Activated naive CD8-positive, alpha-beta T cell (primary cell): ENCODE data around the gene DGKD.

Experiments
- H3K27ac Mint-ChIP-seq: one replicate; pipeline ENCODE4 v1.8.0; 2021; ENCODE audit warnings: mixed read lengths
- H3K27me3 Mint-ChIP-seq: one replicate; pipeline ENCODE4 v1.8.0; 2021; ENCODE audit warnings: mixed read lengths
- H3K36me3 Mint-ChIP-seq: one replicate; pipeline ENCODE4 v1.8.0; 2021; ENCODE audit warnings: mixed read lengths
- H3K4me1 Mint-ChIP-seq: one replicate; pipeline ENCODE4 v1.8.0; 2021; ENCODE audit warnings: low read depth, mixed read lengths
- H3K4me3 Mint-ChIP-seq: one replicate; pipeline ENCODE4 v1.8.0; 2021; ENCODE audit warnings: mild to moderate bottlenecking, mixed read lengths
- H3K9me3 Mint-ChIP-seq: one replicate; pipeline ENCODE4 v1.8.0; 2021; ENCODE audit warnings: low read depth, mixed read lengths

The DGKD gene

GRCh38 chr2:233353769-233354499 is at the start of gene DGKD:
Gene DGKD (plus strand): TSS chr2:233354494. CDS start chr2:233354519, 25 bp downstream.
- Mint-ChIP-seq H3K27ac (peak within 1 kb of the TSS; percentile 91), H3K9me3 (no peaks in the 10 kb centered on the region), H3K4me3 (peak within 1 kb of the TSS; percentile 96), H3K4me1 (peaks cover 73% of the 10 kb centered on the region), H3K36me3 (peaks cover 18% of the 10 kb centered on the region), H3K27me3 (no peaks in the 10 kb centered on the region)

DNA sequence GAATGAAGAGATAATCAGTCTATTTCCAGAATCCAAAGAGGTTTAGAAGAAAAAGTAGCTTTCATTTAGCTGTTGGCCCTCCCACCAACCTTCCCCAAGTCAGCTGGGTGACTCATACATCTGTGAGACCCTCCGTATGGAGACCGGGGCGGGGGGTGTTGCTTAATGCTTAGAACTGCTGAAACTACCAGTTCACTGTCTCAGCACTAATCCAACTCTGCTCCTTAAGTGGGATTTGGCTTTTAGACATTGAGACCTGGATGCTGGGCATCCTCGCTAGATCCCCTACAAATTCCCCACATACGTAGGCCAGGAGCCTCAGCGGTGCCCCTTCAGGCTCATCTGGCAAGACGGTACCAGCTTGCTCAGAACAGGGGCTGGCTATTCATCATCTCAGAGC is 46.7 kb upstream of the DGKD start, which contains the start of gene SAG:
Gene SAG (plus strand): TSS at position 252 of the 400 bp plus-strand sequence. CDS start 1,374 bp downstream, outside the sequence.
- no peaks in the 10 kb centered on the region for H3K27me3 Mint-ChIP-seq
- no peaks in the 10 kb centered on the region for H3K9me3 Mint-ChIP-seq
- H3K36me3 Mint-ChIP-seq = no peaks in the 10 kb centered on the region
- no peak within 1 kb of the TSS for H3K4me3 Mint-ChIP-seq
- peaks cover 3% of the 10 kb centered on the region for H3K4me1 Mint-ChIP-seq
- no peak within 1 kb of the TSS for H3K27ac Mint-ChIP-seq

GRCh38 chr2:233311241-233311926 is 42.9 kb upstream of the DGKD start:
- Mint-ChIP-seq H3K4me1 (peaks cover 5% of the 10 kb centered on the region), H3K9me3 (no peaks in the 10 kb centered on the region), H3K27me3 (no peaks in the 10 kb centered on the region), H3K36me3 (no peaks in the 10 kb centered on the region), H3K4me3 (no peak overlapping the region), H3K27ac (no peak overlapping the region)

DNA sequence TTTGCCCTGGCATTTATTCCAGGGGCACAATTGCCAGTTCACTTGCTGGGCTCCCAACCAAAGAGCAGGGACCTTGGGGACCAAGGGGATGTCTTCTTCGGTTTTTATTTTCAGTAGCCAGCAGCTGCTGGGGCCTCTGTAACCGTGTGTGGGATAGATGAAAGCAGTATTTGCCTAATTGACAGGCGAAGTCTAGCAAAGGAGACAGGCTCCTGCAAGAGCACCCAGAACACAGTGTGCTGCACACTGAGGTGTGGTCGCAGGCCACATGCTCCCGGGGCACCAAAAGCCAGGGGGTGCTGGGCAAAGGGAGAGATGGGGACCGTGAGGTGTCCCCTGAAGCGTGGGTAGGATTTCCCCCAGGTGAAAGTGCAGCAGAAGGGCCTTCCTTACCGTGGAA is 41.4 kb upstream of the DGKD start:
- H3K27ac Mint-ChIP-seq = no peak overlapping the region
- H3K4me3 Mint-ChIP-seq = no peak overlapping the region
- H3K4me1 Mint-ChIP-seq = peaks cover 5% of the 10 kb centered on the region
- no peaks in the 10 kb centered on the region for H3K36me3 Mint-ChIP-seq
- no peaks in the 10 kb centered on the region for H3K27me3 Mint-ChIP-seq
- no peaks in the 10 kb centered on the region for H3K9me3 Mint-ChIP-seq

GRCh38 chr2:233314180-233314925 is 39.9 kb upstream of the DGKD start:
- H3K27me3 Mint-ChIP-seq = no peaks in the 10 kb centered on the region
- peaks cover 5% of the 10 kb centered on the region for H3K4me1 Mint-ChIP-seq
- no peaks in the 10 kb centered on the region for H3K9me3 Mint-ChIP-seq
- H3K4me3 Mint-ChIP-seq = no peak overlapping the region
- H3K36me3 Mint-ChIP-seq = no peaks in the 10 kb centered on the region
- no peak overlapping the region for H3K27ac Mint-ChIP-seq

GRCh38 chr2:233317196-233317943 is 36.9 kb upstream of the DGKD start:
- no peaks in the 10 kb centered on the region for H3K27me3 Mint-ChIP-seq
- peaks cover 2% of the 10 kb centered on the region for H3K4me1 Mint-ChIP-seq

DNA sequence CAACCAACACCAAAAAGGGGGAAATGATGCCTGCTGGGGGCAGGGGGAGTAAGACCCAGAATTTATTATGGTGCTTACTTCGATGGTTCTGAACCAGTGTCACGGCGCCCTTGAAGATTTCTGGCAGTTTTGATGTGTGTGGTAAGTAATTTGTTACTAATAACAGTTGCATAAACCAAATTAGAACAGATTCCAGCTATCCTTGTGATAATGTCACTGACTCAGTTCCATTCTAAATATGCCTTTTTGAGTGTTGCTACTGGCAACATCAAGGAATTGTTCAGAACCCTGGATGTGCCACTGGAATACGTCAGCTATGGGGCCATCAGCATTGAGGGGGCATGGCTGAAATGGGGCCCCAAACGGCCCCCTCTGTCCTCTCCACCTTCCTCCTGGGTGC is 35.0 kb upstream of the DGKD start:
- H3K9me3 Mint-ChIP-seq = no peaks in the 10 kb centered on the region
- H3K4me3 Mint-ChIP-seq = no peak overlapping the region
- H3K36me3 Mint-ChIP-seq = no peaks in the 10 kb centered on the region
- peaks cover 6% of the 10 kb centered on the region for H3K4me1 Mint-ChIP-seq
- H3K27me3 Mint-ChIP-seq = no peaks in the 10 kb centered on the region
- H3K27ac Mint-ChIP-seq = no peak overlapping the region

More at GRCh38 chr2:233317196-233317943, 36.9 kb upstream of the DGKD start:
- Mint-ChIP-seq H3K27ac (no peak overlapping the region), H3K4me3 (no peak overlapping the region), H3K9me3 (no peaks in the 10 kb centered on the region), H3K36me3 (no peaks in the 10 kb centered on the region)

DNA sequence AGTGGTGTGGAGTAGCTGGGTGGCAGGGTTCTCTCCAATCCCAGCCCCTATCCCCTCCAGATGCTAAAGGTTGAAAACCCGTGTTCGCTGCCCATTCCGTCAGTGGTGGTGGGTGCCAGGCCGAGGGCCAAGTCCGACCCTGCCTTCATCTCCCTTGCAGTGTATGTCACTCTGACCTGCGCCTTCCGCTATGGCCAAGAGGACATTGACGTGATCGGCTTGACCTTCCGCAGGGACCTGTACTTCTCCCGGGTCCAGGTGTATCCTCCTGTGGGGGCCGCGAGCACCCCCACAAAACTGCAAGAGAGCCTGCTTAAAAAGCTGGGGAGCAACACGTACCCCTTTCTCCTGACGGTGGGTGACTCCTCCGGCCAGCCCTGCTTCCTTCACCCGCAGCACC is 33.8 kb upstream of the DGKD start:
- H3K36me3 Mint-ChIP-seq = no peaks in the 10 kb centered on the region
- peaks cover 6% of the 10 kb centered on the region for H3K4me1 Mint-ChIP-seq
- no peak overlapping the region for H3K4me3 Mint-ChIP-seq
- no peaks in the 10 kb centered on the region for H3K27me3 Mint-ChIP-seq
- no peak overlapping the region for H3K27ac Mint-ChIP-seq
- H3K9me3 Mint-ChIP-seq = no peaks in the 10 kb centered on the region

GRCh38 chr2:233321166-233321565 is 33.1 kb upstream of the DGKD start:
- H3K27me3 Mint-ChIP-seq = no peaks in the 10 kb centered on the region
- H3K4me1 Mint-ChIP-seq = peaks cover 6% of the 10 kb centered on the region
- H3K9me3 Mint-ChIP-seq = no peaks in the 10 kb centered on the region
- H3K27ac Mint-ChIP-seq = no peak overlapping the region
- no peaks in the 10 kb centered on the region for H3K36me3 Mint-ChIP-seq
- no peak overlapping the region for H3K4me3 Mint-ChIP-seq

DNA sequence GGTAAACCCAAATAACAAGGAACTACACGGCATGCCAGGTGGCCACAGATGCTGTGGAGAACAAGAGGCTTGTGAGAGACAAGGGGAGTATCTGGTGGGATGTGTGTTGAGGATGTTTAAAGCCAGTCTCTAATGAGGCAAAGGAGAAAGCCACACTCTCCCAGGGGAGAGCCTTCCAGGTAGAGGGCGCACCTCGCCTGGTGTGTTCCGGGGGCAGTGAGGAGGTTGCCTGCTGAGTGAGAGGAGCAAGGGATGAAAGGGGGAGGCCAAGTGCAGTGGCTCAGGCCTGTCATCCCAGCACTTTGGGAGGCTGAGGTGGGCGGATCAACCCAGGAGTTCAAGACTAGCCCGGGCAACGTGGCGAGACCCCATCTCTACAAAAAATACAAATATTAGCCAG is 30.4 kb upstream of the DGKD start:
- Mint-ChIP-seq H3K4me3 (no peak overlapping the region), H3K4me1 (peaks cover 6% of the 10 kb centered on the region), H3K27me3 (no peaks in the 10 kb centered on the region), H3K36me3 (no peaks in the 10 kb centered on the region), H3K27ac (no peak overlapping the region), H3K9me3 (no peaks in the 10 kb centered on the region)

DNA sequence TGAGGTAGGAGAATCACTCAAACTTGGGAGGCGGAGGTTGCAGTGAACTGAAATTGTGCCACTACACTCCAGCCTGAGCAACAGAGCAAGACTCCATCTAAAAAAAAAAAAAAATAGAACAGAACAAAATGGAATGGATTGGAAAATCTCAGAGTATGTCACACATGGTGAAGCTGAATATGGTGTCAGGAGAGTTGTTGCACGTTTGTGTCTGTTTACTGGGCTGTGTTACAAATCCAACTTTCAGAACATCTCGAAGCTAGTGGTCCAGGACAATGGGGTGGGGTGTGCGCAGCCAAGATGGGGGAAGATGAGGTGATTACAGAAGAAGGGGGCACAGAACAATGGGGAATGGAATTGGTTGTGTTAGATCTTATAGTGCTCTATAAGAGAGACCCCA is 29.0 kb upstream of the DGKD start:
- Mint-ChIP-seq H3K9me3 (no peaks in the 10 kb centered on the region), H3K27ac (peak overlapping the region; percentile 52), H3K4me1 (peaks cover 10% of the 10 kb centered on the region), H3K36me3 (no peaks in the 10 kb centered on the region), H3K27me3 (no peaks in the 10 kb centered on the region), H3K4me3 (no peak overlapping the region)

DNA sequence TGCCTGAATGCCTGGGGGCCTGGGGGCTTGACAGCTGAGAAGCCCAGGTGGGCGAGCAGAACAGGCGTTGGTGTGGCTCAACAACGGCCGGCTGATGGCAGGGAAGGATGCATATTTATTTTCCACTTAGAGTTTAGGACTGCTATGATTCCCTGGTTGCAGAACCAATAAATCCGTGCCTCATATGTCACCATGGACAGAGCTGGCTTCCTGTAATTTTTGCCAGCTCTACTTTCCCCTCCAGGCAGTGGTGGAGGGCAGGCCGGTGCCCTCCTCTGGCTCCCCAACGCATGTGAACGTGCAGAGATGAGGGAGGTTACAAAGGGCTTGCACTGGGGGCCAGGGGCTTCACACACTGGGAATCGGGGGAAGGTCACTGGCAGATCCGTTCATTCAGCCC is 28.5 kb upstream of the DGKD start:
- Mint-ChIP-seq H3K4me1 (peaks cover 10% of the 10 kb centered on the region), H3K4me3 (no peak overlapping the region)

GRCh38 chr2:233326500-233326899 is 27.8 kb upstream of the DGKD start:
- no peaks in the 10 kb centered on the region for H3K9me3 Mint-ChIP-seq
- no peak overlapping the region for H3K4me3 Mint-ChIP-seq
- H3K36me3 Mint-ChIP-seq = no peaks in the 10 kb centered on the region
- peaks cover 16% of the 10 kb centered on the region for H3K4me1 Mint-ChIP-seq
- H3K27ac Mint-ChIP-seq = no peak overlapping the region
- no peaks in the 10 kb centered on the region for H3K27me3 Mint-ChIP-seq

More for the DNA sequence above, 28.5 kb upstream of the DGKD start:
- no peaks in the 10 kb centered on the region for H3K36me3 Mint-ChIP-seq
- no peak overlapping the region for H3K27ac Mint-ChIP-seq
- H3K9me3 Mint-ChIP-seq = no peaks in the 10 kb centered on the region
- no peaks in the 10 kb centered on the region for H3K27me3 Mint-ChIP-seq

- H3K4me3 Mint-ChIP-seq = no peak overlapping the region
- H3K27me3 Mint-ChIP-seq = no peaks in the 10 kb centered on the region
- no peaks in the 10 kb centered on the region for H3K9me3 Mint-ChIP-seq
- no peak overlapping the region for H3K27ac Mint-ChIP-seq
- H3K36me3 Mint-ChIP-seq = peaks cover 4% of the 10 kb centered on the region
- H3K4me1 Mint-ChIP-seq = peaks cover 29% of the 10 kb centered on the region
Observed at GRCh38 chr2:233328922-233329321, 25.4 kb upstream of the DGKD start.
